GM18858 (cell line): ENCODE results near the gene G3BP2.

ENCODE experiments used
- ATAC-seq: cut with Tn5 transposase; IDR thresholded peaks from one replicate; pipeline ENCODE4 v1.9.1; 2021; ENCODE audit not compliant: unreplicated experiment

The G3BP2 gene

GRCh38 chr4:75644095-75644494 lies 29.1 kb downstream of the G3BP2 start:
- no peak for ATAC-seq

GRCh38 chr4:75643651-75644050 lies 29.6 kb downstream of the G3BP2 start:
- no peak for ATAC-seq

- ATAC-seq, result no peak
These were observed 34.0 kb downstream of the G3BP2 start for GRCh38 chr4:75639124-75639695.

DNA sequence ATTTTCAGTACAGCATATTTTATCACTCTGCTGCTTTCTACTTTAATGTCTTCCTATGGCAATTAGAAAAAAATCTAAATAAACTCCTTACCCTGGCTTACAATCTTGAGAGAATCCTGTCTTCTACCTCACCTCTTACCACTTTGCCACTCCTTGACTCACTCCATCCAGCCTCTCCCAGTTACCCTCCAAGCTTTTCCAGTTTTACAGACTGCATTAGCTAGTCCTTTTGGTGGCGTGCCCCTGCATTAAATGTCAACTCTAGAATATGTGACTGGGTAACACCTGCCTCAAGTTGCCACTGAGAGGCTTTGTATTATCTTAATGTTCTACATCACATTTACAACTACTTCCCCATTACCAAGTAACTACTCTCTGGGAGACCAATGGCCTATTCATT lies 35.4 kb downstream of the G3BP2 start:
- no peak for ATAC-seq

DNA sequence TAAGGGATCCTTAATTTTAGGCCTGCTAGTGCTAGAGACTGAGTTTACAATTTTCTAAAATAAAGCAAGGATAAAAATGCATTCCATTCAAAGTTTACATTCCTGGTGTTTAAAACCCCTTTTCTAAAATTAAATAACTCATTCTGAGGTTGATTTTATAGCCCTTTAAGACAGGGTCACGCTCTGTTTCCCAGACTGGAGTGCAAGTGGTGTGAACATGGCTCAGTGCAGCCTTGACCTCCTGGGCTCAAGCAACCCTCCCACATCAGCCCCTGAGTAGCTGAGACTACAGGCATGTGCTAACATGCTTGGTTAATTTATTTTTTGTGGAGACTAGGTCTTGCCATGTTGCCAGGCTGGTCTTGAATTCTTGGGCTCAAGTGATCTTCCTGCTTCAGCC lies 36.0 kb downstream of the G3BP2 start:
- ATAC-seq, result no peak

DNA sequence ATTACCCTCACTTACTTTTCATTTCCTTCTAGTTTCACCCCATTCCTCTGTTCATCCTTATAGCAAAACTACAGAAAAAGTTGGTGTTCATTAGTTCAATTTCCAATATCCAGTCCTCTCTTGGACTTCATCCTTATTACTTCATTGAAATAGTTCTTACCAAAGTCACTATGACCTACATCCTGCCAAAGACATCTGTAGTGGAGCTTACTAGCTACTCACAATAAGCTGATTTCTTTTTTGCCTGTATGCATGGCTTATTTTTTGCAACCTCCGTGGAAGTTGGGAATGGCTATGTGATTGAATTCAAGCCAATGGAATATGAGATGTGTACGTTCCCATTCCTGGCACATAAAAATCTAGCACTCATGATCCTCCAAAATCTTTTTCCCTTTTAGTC lies 38.3 kb downstream of the G3BP2 start:
- no peak for ATAC-seq

DNA sequence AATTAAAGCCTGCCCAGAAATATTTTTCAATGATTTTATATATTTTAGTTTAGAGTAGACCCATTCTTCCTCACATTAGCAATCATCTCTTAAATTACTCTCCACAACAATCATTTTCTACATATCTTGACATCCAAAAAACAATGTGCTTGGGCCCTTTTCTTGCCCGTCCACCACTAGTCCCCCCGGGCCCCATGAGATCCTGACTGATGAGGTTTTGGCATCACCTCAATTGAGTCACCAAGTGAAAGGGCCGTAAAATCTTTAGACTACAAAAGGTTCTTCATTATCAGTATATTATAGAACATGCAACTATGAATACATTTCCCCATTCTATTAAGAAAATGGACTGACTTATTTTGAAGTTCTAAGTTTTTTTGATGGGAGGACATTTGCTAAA lies 38.9 kb downstream of the G3BP2 start:
- no peak for ATAC-seq

DNA sequence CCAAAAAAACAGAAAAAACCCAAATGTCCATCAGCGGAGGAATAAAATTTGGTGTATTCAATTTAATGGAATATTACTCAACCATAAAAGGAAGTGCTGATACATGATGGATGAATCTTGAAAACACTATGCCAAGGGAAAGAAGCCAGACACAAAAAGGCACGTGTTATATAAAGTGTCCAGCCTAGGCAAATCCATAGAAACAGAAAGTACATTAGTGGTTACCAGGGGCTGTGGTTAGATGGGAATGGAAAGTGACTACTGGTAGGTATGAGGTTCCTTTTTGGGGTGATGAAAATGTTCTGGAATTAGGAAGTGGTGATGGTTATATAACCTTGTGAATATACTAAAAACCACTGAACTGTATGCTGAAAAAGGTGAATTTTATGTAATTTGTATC lies 39.4 kb downstream of the G3BP2 start:
- no peak for ATAC-seq

GRCh38 chr4:75630937-75631329 lies 42.3 kb downstream of the G3BP2 start:
- no peak for ATAC-seq

DNA sequence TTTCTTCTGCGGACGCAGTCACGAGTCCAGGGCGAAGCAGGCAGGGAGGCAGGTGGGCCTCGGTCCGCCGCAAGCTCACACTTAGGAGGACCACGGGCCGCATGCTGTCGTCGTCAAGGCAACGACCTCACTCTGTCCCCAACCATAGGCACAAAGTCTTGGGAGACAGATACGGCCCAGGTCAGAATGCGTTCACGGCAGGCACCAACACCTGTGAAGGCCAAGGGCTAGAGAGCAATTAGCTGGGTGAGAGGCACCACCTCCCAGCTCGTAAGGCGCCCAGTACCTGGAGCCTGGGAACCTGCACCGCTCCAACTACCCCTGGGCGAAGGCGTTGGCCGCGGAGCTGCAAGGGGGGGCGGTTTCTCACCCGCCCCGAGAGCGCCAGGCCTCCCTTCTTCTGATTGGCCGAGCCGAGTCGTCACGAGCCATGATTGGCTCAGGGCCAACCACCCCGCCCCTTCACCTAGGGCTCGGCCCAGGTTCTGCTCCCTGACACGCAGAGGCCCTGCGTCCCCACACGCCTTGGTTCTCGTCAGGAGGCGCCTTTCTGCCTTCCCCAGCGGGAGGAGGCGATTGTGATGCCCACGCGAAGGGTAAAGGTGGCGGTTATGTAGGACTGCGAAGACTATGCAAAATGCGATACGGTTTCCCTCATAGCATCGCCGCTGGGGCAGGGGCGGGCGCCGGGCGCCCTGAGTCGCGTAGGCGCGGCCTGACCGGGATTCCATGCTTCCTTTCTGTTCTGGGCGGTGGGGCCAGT lies 42.9 kb downstream of the G3BP2 start, which contains the start of gene CDKL2:
CDKL2 (minus strand) TSS at position 355 of the 763 bp plus-strand sequence. CDS start 4,540 bp downstream, outside the sequence.
- peak; percentile 94 for ATAC-seq

- no peak for ATAC-seq
These were observed 44.0 kb downstream of the G3BP2 start for GRCh38 chr4:75629239-75629638.

- no peak for ATAC-seq
These were observed 50.2 kb downstream of the G3BP2 start for GRCh38 chr4:75623026-75623425.

DNA sequence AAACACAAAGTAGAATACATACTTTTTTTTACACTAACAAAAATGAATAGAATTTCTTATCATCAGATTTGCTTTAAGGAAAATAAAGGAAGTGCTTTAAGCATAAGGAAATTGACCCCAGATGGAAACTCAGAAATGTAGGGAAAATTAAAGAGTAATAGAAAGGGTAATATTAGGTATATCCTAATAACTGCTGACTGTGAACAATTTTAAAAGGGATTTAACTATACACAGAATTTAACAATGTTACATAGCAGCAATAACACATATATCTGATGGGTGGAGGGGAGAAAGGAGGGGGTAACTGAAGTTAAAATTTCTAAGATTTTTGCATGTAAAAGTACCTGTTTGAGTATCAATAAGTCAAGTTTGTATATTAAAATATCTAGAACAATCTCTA lies 51.5 kb downstream of the G3BP2 start:
- no peak for ATAC-seq

GRCh38 chr4:75612306-75612705 lies 60.9 kb downstream of the G3BP2 start:
- no peak for ATAC-seq

DNA sequence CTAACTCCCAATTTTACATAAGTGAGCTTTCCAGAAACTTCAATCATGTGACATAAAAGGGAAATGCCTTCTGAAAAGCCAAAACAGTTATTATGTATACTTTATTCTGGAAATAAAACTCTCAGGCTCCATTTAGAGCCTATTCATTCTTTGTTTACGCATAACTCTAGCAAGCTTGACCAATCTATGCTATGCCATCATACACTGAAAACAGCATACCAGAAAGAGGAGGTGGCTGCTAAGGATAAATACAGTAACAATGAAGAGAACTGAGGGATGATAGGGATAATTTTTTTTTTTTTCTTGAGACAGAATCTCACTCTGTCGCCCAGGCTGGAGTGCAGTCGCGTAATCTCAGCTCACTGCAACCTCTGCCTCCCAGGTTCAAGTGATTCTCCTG lies 67.3 kb downstream of the G3BP2 start:
- ATAC-seq, result no peak

DNA sequence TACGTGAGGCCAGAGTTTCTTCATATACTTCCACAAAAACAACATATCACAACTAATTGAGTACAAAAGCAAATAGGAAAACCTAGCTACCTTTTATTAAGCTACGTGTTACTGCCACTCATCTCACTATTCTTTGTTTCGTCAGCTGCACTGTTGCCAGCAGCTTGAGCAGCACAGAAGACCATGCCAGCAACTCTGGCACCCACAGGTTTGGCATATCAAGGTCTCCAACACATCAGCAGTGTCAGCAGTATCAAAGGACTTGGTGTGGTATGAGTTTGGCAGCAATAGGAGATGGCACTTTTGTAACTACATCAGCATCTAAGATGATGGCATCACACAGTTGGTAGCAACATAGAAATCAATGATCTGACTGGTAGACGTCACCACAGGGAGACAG lies 73.6 kb downstream of the G3BP2 start:
- no peak for ATAC-seq

GRCh38 chr4:75598390-75598789 lies 74.8 kb downstream of the G3BP2 start:
- no peak for ATAC-seq

DNA sequence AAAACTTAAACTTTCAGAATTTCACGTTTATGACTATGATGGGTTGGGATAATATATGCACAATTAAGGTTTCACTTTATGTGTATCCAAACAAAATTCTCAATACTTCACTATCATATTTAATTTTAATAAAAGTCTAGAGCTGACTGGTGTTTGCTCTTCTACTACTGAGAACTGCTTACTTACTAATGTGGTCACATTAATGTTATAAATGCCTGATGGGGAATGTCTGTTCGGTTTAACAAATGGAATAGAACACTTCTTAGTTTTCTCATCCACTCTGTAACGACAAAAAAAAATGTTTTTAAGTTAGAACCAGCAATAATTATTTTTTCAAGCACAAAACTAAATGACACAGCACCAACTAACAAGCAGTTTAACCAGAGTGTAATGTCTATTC lies 77.2 kb downstream of the G3BP2 start:
- ATAC-seq, result no peak

GRCh38 chr4:75593393-75593792 lies 79.8 kb downstream of the G3BP2 start:
- ATAC-seq, result no peak
